GM12891 (cell line): Measurements from ENCODE around the gene GOLGA2.

ENCODE experiments used
- PAX5 ChIP-seq: IDR thresholded peaks from 2 replicates; pipeline ENCODE4 v1.6.1; 2011; ENCODE audit warnings: low read length, moderate library complexity, mild to moderate bottlenecking; ENCODE audit not compliant: insufficient read depth, severe bottlenecking
- POLR2A ChIP-seq: IDR thresholded peaks from 2 replicates; pipeline ENCODE4 v1.6.1; 2011; ENCODE audit warnings: low read depth, low read length, control low read depth
- POLR2AphosphoS5 ChIP-seq: IDR thresholded peaks from 2 replicates; pipeline ENCODE4 v1.6.1; 2011; ENCODE audit warnings: low read depth, low read length, control low read depth
- POU2F2 ChIP-seq: IDR thresholded peaks from 2 replicates; pipeline ENCODE4 v1.6.1; 2011; ENCODE audit warnings: low read depth, mild to moderate bottlenecking, control low read depth, low read length, moderate library complexity
- TAF1 ChIP-seq: IDR thresholded peaks from 2 replicates; pipeline ENCODE4 v1.6.1; 2011; ENCODE audit warnings: low read depth, low read length, control low read depth

- no peak for TF ChIP-seq POLR2A
- TF ChIP-seq POLR2AphosphoS5 = no peak
- no peak for TF ChIP-seq POU2F2
- no peak for TF ChIP-seq TAF1
- TF ChIP-seq PAX5 = no peak
These were observed 18.3 kb upstream of the GOLGA2 start for GRCh38 chr9:128294142-128294541.
